Measurements from ENCODE around the gene RO60.

RO60 gene

GRCh38 chr1:193060406-193060805 is 994 bp downstream of the RO60 start:
- in situ Hi-C loops (cut with HindIII; ENCODE audit: low sequenced_read_pairs): no loop called here

- in situ Hi-C loops (cut with HindIII; ENCODE audit: low sequenced_read_pairs): no loop called here
These were observed 1.5 kb downstream of the RO60 start for GRCh38 chr1:193060938-193061337.

- in situ Hi-C loops (cut with HindIII; ENCODE audit: low sequenced_read_pairs): no loop called here
These were observed 3.5 kb downstream of the RO60 start for GRCh38 chr1:193062698-193063463.

- in situ Hi-C loops (cut with HindIII; ENCODE audit: low sequenced_read_pairs): no loop called here
These were observed 6.5 kb downstream of the RO60 start for GRCh38 chr1:193065954-193066353.

- in situ Hi-C loops (cut with HindIII; ENCODE audit: low sequenced_read_pairs): no loop called here
These were observed 7.2 kb downstream of the RO60 start for GRCh38 chr1:193066606-193067005.

- in situ Hi-C loops (cut with HindIII; ENCODE audit: low sequenced_read_pairs): no loop called here
These were observed 8.6 kb downstream of the RO60 start for GRCh38 chr1:193068013-193068412.

GRCh38 chr1:193069748-193070385 is 10.5 kb downstream of the RO60 start:
- in situ Hi-C loops (cut with HindIII; ENCODE audit: low sequenced_read_pairs): no loop called here

- in situ Hi-C loops (cut with HindIII; ENCODE audit: low sequenced_read_pairs): no loop called here
These were observed 11.0 kb downstream of the RO60 start for GRCh38 chr1:193070386-193070753.

GRCh38 chr1:193070942-193071341 is 11.5 kb downstream of the RO60 start:
- in situ Hi-C loops (cut with HindIII; ENCODE audit: low sequenced_read_pairs): no loop called here

- in situ Hi-C loops (cut with HindIII; ENCODE audit: low sequenced_read_pairs): no loop called here
These were observed 18.6 kb downstream of the RO60 start for GRCh38 chr1:193077991-193078390.

- in situ Hi-C loops (cut with HindIII; ENCODE audit: low sequenced_read_pairs): no loop called here
These were observed 19.8 kb downstream of the RO60 start for GRCh38 chr1:193079187-193079586.

- in situ Hi-C loops (cut with HindIII; ENCODE audit: low sequenced_read_pairs): no loop called here
These were observed 24.1 kb downstream of the RO60 start for GRCh38 chr1:193083365-193084088.

GRCh38 chr1:193085263-193085662 is 25.9 kb downstream of the RO60 start:
- in situ Hi-C loops (cut with HindIII; ENCODE audit: low sequenced_read_pairs): no loop called here

GRCh38 chr1:193086342-193086741 is 26.9 kb downstream of the RO60 start:
- in situ Hi-C loops (cut with HindIII; ENCODE audit: low sequenced_read_pairs): no loop called here

- in situ Hi-C loops (cut with HindIII; ENCODE audit: low sequenced_read_pairs): no loop called here
These were observed 28.5 kb downstream of the RO60 start for GRCh38 chr1:193087893-193088292.

- in situ Hi-C loops (cut with HindIII; ENCODE audit: low sequenced_read_pairs): no loop called here
These were observed 31.5 kb downstream of the RO60 start for GRCh38 chr1:193090865-193091264.

GRCh38 chr1:193094112-193094511 is 34.7 kb downstream of the RO60 start:
- in situ Hi-C loops (cut with HindIII; ENCODE audit: low sequenced_read_pairs): no loop called here

GRCh38 chr1:193102662-193103061 is 43.2 kb downstream of the RO60 start:
- in situ Hi-C loops (cut with HindIII; ENCODE audit: low sequenced_read_pairs): loop anchor here (5.0 kb wide), 1 partner anchor 55 kb away; no protein-coding TSS in a partner anchor

GRCh38 chr1:193103759-193104501 is 44.5 kb downstream of the RO60 start:
- in situ Hi-C loops (cut with HindIII; ENCODE audit: low sequenced_read_pairs): loop anchor here (5.0 kb wide), 1 partner anchor 53 kb away; no protein-coding TSS in a partner anchor

- in situ Hi-C loops (cut with HindIII; ENCODE audit: low sequenced_read_pairs): loop anchor here (5.0 kb wide), 1 partner anchor 53 kb away; no protein-coding TSS in a partner anchor
These were observed 45.1 kb downstream of the RO60 start for GRCh38 chr1:193104502-193104906.
